ENCODE data around the gene NUCB1.

The NUCB1 gene

DNA sequence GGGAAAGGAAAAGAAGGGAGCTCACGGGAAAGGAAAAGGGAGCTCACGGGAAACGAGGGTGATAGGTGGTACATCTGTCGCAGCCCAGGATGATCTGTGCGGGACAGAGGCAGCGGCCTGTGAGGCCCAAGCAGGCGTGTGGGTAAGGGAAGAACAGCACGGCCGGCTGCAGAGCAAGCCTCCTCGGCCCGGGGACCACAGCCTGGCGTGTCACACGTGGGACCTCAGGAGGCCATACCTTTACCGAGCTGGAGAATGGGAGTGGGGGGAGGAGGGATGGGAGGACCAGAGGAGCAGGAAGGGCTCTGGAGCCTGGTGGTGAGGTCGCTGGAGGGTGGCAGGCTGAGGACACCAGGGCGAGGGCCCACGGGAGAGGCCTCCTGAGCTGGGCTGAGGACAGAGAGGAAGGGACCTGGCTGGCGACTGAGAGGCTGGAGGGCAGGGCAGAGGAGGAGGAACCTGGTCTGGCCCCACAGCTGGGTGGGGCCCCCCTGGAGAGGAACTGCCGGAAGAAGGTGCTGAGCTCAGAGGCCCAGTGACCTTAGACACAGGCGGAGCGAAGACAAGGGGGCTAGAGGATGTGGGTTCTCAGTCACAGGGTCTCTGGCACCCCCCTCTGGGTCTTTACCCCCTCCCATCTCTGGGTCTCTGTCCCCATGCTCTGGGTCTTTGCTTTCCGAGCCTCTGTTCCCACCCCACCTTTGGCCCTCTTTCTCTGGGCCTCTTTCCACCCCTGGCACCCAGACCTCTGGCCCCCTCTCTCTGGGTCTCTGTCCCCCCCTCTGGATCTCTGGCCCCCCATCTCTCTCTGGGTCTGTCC is 62.1 kb downstream of the NUCB1 start:
- TF ChIP-seq, protein P1, sequence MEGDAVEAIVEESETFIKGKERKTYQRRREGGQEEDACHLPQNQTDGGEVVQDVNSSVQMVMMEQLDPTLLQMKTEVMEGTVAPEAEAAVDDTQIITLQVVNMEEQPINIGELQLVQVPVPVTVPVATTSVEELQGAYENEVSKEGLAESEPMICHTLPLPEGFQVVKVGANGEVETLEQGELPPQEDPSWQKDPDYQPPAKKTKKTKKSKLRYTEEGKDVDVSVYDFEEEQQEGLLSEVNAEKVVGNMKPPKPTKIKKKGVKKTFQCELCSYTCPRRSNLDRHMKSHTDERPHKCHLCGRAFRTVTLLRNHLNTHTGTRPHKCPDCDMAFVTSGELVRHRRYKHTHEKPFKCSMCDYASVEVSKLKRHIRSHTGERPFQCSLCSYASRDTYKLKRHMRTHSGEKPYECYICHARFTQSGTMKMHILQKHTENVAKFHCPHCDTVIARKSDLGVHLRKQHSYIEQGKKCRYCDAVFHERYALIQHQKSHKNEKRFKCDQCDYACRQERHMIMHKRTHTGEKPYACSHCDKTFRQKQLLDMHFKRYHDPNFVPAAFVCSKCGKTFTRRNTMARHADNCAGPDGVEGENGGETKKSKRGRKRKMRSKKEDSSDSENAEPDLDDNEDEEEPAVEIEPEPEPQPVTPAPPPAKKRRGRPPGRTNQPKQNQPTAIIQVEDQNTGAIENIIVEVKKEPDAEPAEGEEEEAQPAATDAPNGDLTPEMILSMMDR (IDR thresholded peaks at IDR 0.05): no peak
- no peak for TF ChIP-seq ZFX (IDR thresholded peaks at IDR 0.05; ENCODE audit: borderline replicate concordance)
- H3K27ac ChIP-seq: peak overlapping the region; percentile 32

GRCh38 chr19:48962849-48963165 is 62.7 kb downstream of the NUCB1 start:
- TF ChIP-seq, protein P1 (IDR thresholded peaks at IDR 0.05): no peak
- TF ChIP-seq ZFX (IDR thresholded peaks at IDR 0.05; ENCODE audit: borderline replicate concordance): no peak
- H3K27ac ChIP-seq: peak overlapping the region; percentile 32; the same call in 1 of the 2 replicates

DNA sequence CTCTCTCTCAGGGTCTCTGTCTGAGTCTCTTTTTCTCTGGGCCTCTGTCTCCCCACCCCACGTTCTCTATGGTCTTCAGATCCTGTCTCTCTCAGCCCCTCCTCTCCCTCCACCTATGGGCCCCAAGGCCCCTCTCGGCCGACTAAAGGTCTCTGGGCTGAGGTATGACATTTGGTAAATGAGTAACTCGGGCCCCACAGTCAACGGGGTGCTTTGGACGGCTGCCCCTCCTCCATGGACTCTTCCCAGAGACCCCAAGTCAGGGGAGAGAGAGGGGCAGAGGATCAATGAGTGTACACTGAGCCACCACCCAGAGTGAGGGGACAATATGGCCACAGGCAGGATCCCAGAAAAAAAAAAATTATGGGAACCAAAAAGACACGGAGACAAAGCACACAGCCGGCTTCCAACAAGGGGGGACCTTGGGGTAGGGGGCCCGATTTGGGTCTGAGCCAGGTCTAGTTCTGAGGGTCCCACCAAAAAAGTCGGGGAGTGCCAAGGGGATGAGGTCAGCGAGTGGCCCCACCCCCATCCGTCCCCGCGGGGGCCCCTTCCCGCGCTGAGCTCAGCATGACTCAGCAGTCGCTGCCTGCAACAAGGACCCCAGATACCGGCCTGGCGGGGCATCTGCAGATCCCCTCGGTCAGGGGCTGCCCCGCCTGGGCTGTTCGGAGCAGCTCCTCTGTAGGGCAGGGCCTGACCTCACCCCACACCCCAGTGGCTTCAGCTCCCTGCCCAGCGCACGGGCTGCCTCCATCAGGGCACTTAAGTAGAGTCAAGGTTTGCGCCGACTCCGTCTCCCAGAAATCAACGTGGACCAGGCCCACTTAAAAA is 63.5 kb downstream of the NUCB1 start:
- H3K27ac ChIP-seq: peak overlapping the region; percentile 83
- TF ChIP-seq, protein P1 (IDR thresholded peaks at IDR 0.05): no peak
- TF ChIP-seq ZFX (IDR thresholded peaks at IDR 0.05; ENCODE audit: borderline replicate concordance): no peak

DNA sequence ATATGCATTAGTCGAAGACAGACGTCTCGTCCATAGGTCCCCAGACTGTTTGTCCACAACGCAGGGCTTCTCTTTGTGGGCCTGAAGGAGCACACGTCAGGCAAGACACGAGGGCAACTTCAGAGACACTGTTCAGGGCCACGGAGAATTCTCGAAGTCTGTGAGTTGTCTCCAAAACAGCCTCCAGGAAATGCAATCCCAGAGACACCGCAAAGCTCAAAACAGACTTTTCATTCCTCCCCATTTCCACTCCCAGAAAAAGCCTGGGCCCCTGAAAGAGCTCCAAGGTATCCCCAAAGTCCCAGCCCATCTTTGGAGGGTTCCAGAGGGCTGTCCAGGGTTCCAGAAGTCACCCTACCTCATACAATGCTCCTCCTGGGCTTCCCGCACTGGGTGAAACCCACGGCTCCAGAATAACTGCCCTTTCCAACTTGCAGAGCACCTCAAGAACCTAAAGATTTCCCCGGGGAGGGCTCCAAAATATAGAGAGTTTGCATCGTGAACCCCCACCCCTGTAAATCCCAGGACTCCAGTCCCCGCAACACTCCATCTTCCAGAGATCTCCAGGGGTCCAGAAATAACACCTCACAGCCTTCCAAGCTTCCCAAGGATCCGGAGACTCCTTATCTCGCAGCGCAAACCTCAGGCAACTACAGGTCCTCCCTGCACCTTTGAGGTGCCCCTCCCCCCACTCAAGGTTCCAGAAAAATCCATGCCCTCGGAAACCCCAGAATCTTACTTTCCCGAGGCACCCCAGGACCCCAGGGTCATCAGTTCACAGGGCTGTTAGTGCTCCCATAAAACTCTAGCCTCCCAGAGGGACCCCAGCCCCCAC is 64.3 kb downstream of the NUCB1 start:
- TF ChIP-seq, protein P1 (IDR thresholded peaks at IDR 0.05): no peak
- TF ChIP-seq ZFX (IDR thresholded peaks at IDR 0.05; ENCODE audit: borderline replicate concordance): no peak
- H3K27ac ChIP-seq: peak overlapping the region; percentile 83

- peak within 1 kb of the TSS; percentile 83 for H3K27ac ChIP-seq
- TF ChIP-seq, protein P1 (IDR thresholded peaks at IDR 0.05): no peak
- TF ChIP-seq ZFX (IDR thresholded peaks at IDR 0.05; ENCODE audit: borderline replicate concordance): no peak
These were observed 65.1 kb downstream of the NUCB1 start, which contains the start of gene FTL for GRCh38 chr19:48965040-48965805. FTL (plus strand) TSS chr19:48965309; CDS start chr19:48965508, 199 bp downstream.

DNA sequence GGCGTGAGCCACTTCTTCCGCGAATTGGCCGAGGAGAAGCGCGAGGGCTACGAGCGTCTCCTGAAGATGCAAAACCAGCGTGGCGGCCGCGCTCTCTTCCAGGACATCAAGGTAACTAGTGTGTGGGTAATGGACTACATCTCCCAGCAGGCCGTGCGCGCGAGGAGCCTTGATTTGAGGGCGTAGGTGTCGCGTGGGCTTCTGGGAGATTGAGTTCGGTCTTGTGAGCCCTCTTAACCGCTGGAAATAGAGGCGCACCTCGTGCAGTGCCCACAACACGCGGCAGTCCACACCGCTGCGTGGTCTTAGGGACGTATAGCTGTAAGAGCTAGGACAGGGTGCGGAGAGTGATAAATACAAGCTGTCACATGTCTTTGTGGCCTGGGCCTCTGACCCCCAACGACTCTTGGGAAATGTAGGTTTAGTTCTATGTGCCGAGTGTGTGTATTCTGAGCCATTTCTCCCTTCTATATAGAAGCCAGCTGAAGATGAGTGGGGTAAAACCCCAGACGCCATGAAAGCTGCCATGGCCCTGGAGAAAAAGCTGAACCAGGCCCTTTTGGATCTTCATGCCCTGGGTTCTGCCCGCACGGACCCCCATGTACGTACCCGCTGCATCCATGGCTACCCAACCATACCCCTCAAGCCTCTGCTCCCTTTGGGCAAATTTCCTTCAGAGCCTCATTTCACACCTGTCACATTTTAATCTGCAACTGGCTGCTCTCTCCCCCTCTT is 65.9 kb downstream of the NUCB1 start:
- peak overlapping the region; percentile 83 for H3K27ac ChIP-seq
- TF ChIP-seq, protein P1 (IDR thresholded peaks at IDR 0.05): no peak
- no peak for TF ChIP-seq ZFX (IDR thresholded peaks at IDR 0.05; ENCODE audit: borderline replicate concordance)
